Lung microvascular endothelial cell (primary cell): ENCODE data around the gene RERE. TPM values are rescaled to one million over a fixed set of nuclear protein-coding genes. Genes with fewer than 3 reads are reported as not detected.
A peak's percentile ranks its signal among the peaks of the same experiment; 100 is the strongest.

ENCODE experiments used
- DNase-seq, 2 donors: peaks; one replicate each; pipeline versions ENCODE4 v3.0.0 to v3.0.0-alpha.2; 2010; ENCODE audit warnings: low read depth in 2 of 2
- total RNA-seq: library from RNA; depleted of rRNA; stranded (reverse); fragments of >200 nt; gene quantifications from 2 replicates; pipeline ENCODE4 v1.2.1, GENCODE V29; 2014

The RERE gene
- total RNA-seq, 1 donor from 2014 or later, result 86.5 TPM

GRCh38 chr1:8428441-8428840 lies 389.0 kb downstream of the RERE start:
- DNase-seq, result no peak

- no peak for DNase-seq
Measured at GRCh38 chr1:8427986-8428385, 389.5 kb downstream of the RERE start.

- DNase-seq, result no peak
Measured at GRCh38 chr1:8427493-8427892, 389.9 kb downstream of the RERE start.

GRCh38 chr1:8426996-8427395 lies 390.4 kb downstream of the RERE start:
- DNase-seq, result no peak

GRCh38 chr1:8425781-8426161 lies 391.7 kb downstream of the RERE start:
- DNase-seq, result no peak

- no peak for DNase-seq
Measured at GRCh38 chr1:8425150-8425780, 392.2 kb downstream of the RERE start.

GRCh38 chr1:8424539-8425116 lies 392.8 kb downstream of the RERE start:
- DNase-seq, result peak in 1 of 2 donors; percentile 66

- DNase-seq, result peak; percentile 64 to 84
Measured at GRCh38 chr1:8423692-8424538, 393.5 kb downstream of the RERE start.

- DNase-seq, result peak; percentile 23 to 38
Measured at GRCh38 chr1:8423269-8423691, 394.2 kb downstream of the RERE start.

- peak; percentile 32 to 39 for DNase-seq
Measured at GRCh38 chr1:8422510-8423268, 394.8 kb downstream of the RERE start.

GRCh38 chr1:8421721-8422120 lies 395.7 kb downstream of the RERE start:
- DNase-seq, result peak in 1 of 2 donors; percentile 23

- no peak for DNase-seq
Measured at GRCh38 chr1:8420318-8420717, 397.1 kb downstream of the RERE start.

- no peak for DNase-seq
Measured at GRCh38 chr1:8419861-8420260, 397.6 kb downstream of the RERE start.

- DNase-seq, result no peak
Measured at GRCh38 chr1:8419172-8419571, 398.3 kb downstream of the RERE start.

- DNase-seq, result no peak
Measured at GRCh38 chr1:8418301-8418700, 399.1 kb downstream of the RERE start.

GRCh38 chr1:8417625-8418024 lies 399.8 kb downstream of the RERE start:
- DNase-seq, result peak in 1 of 2 donors; percentile 73

- DNase-seq, result no peak
Measured at GRCh38 chr1:8416881-8417280, 400.6 kb downstream of the RERE start.

GRCh38 chr1:8415526-8416278 lies 401.7 kb downstream of the RERE start:
- peak in 1 of 2 donors; percentile 76 for DNase-seq

- DNase-seq, result peak; percentile 95
Measured at GRCh38 chr1:8412183-8412831, 405.1 kb downstream of the RERE start.

GRCh38 chr1:8411803-8412182 lies 405.6 kb downstream of the RERE start:
- DNase-seq, result peak; percentile 77 to 83

GRCh38 chr1:8410791-8411190 lies 406.6 kb downstream of the RERE start:
- DNase-seq, result no peak
